Adipocyte (in vitro differentiated cells): ENCODE data around the gene BCO2.

Experiments used
- DNase-seq: peaks from one replicate; pipeline ENCODE4 v3.0.0-alpha.2; 2015; ENCODE audit warnings: low read depth
- H3K27me3 ChIP-seq: replicated peaks from 2 replicates; pipeline ENCODE4 v1.7.0; 2013; ENCODE audit warnings: mild to moderate bottlenecking, low read length, moderate library complexity; ENCODE audit not compliant: control insufficient read depth, insufficient read depth
- H3K36me3 ChIP-seq: 2 replicates; pipeline ENCODE4 v1.7.0; 2013; ENCODE audit warnings: low read length, mild to moderate bottlenecking, moderate library complexity; ENCODE audit not compliant: control insufficient read depth, insufficient read depth, severe bottlenecking
- H3K4me1 ChIP-seq: 2 replicates; pipeline ENCODE4 v1.7.0; 2013; ENCODE audit warnings: mild to moderate bottlenecking, low read length, moderate library complexity; ENCODE audit not compliant: control insufficient read depth, insufficient read depth
- H3K4me3 ChIP-seq: 2 replicates; pipeline ENCODE4 v1.7.0; 2013; ENCODE audit warnings: mild to moderate bottlenecking, low read length, moderate library complexity
- H3K9ac ChIP-seq: 2 replicates; pipeline ENCODE4 v1.7.0; 2013; ENCODE audit warnings: mild to moderate bottlenecking, low read length, moderate library complexity
- H3K9me3 ChIP-seq: 2 replicates; pipeline ENCODE4 v1.7.0; 2013; ENCODE audit warnings: mild to moderate bottlenecking, low read length, moderate library complexity; ENCODE audit not compliant: control insufficient read depth

The BCO2 gene, protein sequence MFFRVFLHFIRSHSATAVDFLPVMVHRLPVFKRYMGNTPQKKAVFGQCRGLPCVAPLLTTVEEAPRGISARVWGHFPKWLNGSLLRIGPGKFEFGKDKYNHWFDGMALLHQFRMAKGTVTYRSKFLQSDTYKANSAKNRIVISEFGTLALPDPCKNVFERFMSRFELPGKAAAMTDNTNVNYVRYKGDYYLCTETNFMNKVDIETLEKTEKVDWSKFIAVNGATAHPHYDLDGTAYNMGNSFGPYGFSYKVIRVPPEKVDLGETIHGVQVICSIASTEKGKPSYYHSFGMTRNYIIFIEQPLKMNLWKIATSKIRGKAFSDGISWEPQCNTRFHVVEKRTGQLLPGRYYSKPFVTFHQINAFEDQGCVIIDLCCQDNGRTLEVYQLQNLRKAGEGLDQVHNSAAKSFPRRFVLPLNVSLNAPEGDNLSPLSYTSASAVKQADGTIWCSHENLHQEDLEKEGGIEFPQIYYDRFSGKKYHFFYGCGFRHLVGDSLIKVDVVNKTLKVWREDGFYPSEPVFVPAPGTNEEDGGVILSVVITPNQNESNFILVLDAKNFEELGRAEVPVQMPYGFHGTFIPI

GRCh38 chr11:112174789-112175598 lies at the start of gene BCO2:
Gene BCO2 (plus strand): TSS chr11:112175512. CDS start chr11:112175602, 90 bp downstream.
- H3K9me3 ChIP-seq, result no peaks in the 10 kb centered on the region
- H3K9ac ChIP-seq, result peak within 1 kb of the TSS; percentile 20
- H3K27me3 ChIP-seq, result no peaks in the 10 kb centered on the region
- peaks cover 16% of the 10 kb centered on the region for H3K4me1 ChIP-seq
- peak within 1 kb of the TSS; percentile 59 for H3K4me3 ChIP-seq
- DNase-seq, result peak; percentile 89
- H3K36me3 ChIP-seq, result no peaks in the 10 kb centered on the region

GRCh38 chr11:112127056-112127455 lies 48.3 kb upstream of the BCO2 start:
- H3K27me3 ChIP-seq, result no peaks in the 10 kb centered on the region
- H3K9me3 ChIP-seq, result no peaks in the 10 kb centered on the region
- peaks cover 5% of the 10 kb centered on the region for H3K4me1 ChIP-seq
- no peak for DNase-seq
- H3K9ac ChIP-seq, result no peak overlapping the region
- no peaks in the 10 kb centered on the region for H3K36me3 ChIP-seq
- H3K4me3 ChIP-seq, result no peak overlapping the region

DNA sequence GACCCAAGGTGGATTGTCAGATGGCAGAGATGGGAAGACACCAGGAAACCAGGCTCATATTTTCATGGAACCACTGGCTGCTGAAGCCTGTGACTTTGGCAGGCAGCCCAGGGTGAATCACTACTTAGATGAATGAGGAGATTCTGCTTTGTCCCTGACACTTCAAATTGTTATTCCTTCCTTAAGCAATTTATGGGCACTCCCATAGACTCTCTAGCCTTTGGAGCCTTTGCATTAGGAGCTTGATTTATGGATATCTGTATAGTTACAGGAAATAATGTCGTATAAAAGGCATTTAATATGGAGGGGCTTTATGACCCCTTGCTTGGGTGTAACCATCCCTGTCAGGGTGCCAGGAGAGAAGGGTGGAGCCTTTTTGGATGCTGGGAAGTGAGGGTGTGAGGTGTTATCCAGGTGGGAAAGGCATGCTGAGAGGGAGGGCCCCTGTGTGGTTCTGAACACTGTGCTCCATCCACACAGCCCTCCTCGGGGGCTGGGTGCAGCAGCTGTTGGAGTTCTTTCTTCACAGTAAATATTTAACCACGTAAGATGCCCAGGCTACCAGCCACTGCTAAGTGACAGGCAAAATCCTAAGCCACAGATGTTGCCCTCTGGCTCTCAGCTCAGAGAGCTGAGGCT lies 46.7 kb upstream of the BCO2 start:
- Histone ChIP-seq H3K4me1 (peaks cover 5% of the 10 kb centered on the region), H3K9me3 (no peaks in the 10 kb centered on the region), H3K36me3 (no peaks in the 10 kb centered on the region), H3K27me3 (no peaks in the 10 kb centered on the region), H3K4me3 (no peak overlapping the region), H3K9ac (no peak overlapping the region)
- peak; percentile 64 for DNase-seq

DNA sequence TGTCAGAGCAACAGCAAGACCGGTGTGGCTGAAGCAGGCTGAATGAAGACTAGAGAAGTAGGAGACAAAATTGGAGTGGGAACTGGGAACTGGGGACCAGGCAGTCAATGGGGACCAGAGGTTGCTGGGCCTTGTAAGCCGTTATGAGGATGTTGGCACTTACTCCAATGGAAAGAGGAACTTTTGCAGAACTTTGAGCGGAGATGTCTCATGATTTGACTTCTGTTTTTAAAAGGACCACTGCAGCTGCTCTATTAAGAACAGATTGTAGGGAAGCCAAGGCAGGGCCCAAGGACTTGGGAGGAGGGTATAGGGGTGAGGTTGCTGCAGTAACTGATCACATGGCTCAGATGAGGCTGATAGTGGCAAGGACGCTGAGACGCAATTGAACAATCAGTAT lies 45.7 kb upstream of the BCO2 start:
- H3K4me3 ChIP-seq, result no peak overlapping the region
- H3K9ac ChIP-seq, result no peak overlapping the region
- H3K9me3 ChIP-seq, result no peaks in the 10 kb centered on the region
- DNase-seq, result no peak
- no peaks in the 10 kb centered on the region for H3K27me3 ChIP-seq
- peaks cover 5% of the 10 kb centered on the region for H3K4me1 ChIP-seq
- no peaks in the 10 kb centered on the region for H3K36me3 ChIP-seq

GRCh38 chr11:112132737-112133136 lies 42.6 kb upstream of the BCO2 start:
- H3K27me3 ChIP-seq, result no peaks in the 10 kb centered on the region
- no peak for DNase-seq
- no peak overlapping the region for H3K4me3 ChIP-seq
- H3K4me1 ChIP-seq, result peaks cover 5% of the 10 kb centered on the region
- H3K9ac ChIP-seq, result no peak overlapping the region
- no peaks in the 10 kb centered on the region for H3K36me3 ChIP-seq
- H3K9me3 ChIP-seq, result no peaks in the 10 kb centered on the region

DNA sequence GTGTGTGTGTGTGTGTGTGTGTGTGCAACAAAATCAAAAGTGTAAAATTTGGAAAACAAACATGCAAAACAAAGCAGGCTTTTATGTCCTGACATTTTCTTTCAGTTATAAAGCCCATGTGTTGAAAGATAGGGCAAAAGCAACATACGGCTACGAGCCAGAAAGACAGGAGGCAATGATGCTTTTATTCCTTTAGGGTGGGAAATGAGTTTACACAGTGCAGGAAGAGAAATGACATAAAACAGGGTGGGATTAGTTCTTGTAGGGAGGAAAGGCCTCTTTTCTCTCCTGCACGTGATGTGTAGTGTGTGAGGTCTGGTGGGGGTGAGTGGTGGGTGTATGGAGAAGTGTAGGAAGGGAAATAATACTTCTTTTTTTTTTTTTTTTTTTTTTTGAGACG lies 40.8 kb upstream of the BCO2 start:
- no peak overlapping the region for H3K9ac ChIP-seq
- no peaks in the 10 kb centered on the region for H3K36me3 ChIP-seq
- no peaks in the 10 kb centered on the region for H3K27me3 ChIP-seq
- H3K4me3 ChIP-seq, result no peak overlapping the region
- no peak for DNase-seq
- no peaks in the 10 kb centered on the region for H3K4me1 ChIP-seq
- no peaks in the 10 kb centered on the region for H3K9me3 ChIP-seq

GRCh38 chr11:112143597-112143996 lies 31.7 kb upstream of the BCO2 start:
- Histone ChIP-seq H3K36me3 (no peaks in the 10 kb centered on the region), H3K4me3 (no peak overlapping the region), H3K9me3 (peaks cover 5% of the 10 kb centered on the region), H3K4me1 (no peaks in the 10 kb centered on the region), H3K9ac (no peak overlapping the region), H3K27me3 (no peaks in the 10 kb centered on the region)
- no peak for DNase-seq

- no peaks in the 10 kb centered on the region for H3K27me3 ChIP-seq
- H3K9ac ChIP-seq, result no peak overlapping the region
- no peaks in the 10 kb centered on the region for H3K36me3 ChIP-seq
- H3K9me3 ChIP-seq, result no peaks in the 10 kb centered on the region
- no peaks in the 10 kb centered on the region for H3K4me1 ChIP-seq
- no peak overlapping the region for H3K4me3 ChIP-seq
- DNase-seq, result no peak
Measured at GRCh38 chr11:112150517-112150916, 24.8 kb upstream of the BCO2 start.

- Histone ChIP-seq H3K4me3 (no peak overlapping the region), H3K4me1 (peaks cover 21% of the 10 kb centered on the region), H3K9me3 (no peaks in the 10 kb centered on the region), H3K27me3 (no peaks in the 10 kb centered on the region), H3K9ac (no peak overlapping the region), H3K36me3 (no peaks in the 10 kb centered on the region)
- peak; percentile 6 for DNase-seq
Measured at GRCh38 chr11:112156153-112156955, 19.0 kb upstream of the BCO2 start.

GRCh38 chr11:112156956-112157766 lies 18.2 kb upstream of the BCO2 start:
- Histone ChIP-seq H3K4me1 (peaks cover 22% of the 10 kb centered on the region), H3K36me3 (no peaks in the 10 kb centered on the region), H3K27me3 (no peaks in the 10 kb centered on the region), H3K9me3 (no peaks in the 10 kb centered on the region), H3K4me3 (no peak overlapping the region), H3K9ac (no peak overlapping the region)
- peak; percentile 97 for DNase-seq
